ENCODE data around the gene NT5C2. TPM values are rescaled to one million over a fixed set of nuclear protein-coding genes. Genes with fewer than 3 reads are reported as not detected.

Gene NT5C2
- total and polyA plus RNA-seq, 8 donors, result 19.4 to 45.0 (median 26.4) TPM

DNA sequence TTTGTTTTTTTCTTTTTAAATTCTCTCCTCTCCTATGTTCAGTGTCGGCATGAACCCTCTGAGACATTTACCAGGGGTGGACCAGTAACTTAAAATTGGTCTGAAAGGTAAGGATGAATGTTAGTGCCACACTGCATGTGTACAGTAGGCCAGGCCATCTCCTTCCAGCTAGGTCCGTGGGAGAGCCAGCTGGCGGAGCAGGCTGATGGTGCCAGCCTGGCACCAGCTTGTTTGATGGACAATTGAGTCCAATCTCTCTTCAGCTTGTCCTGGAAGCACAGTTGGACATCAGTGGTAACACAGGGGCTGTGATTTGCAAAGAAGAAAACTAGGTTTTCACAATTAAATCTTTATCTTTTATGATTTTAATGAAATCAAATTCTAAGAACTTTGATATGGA is 138.5 kb downstream of the NT5C2 start:
- H3K4me3 ChIP-seq, result no peak overlapping the region
- ATAC-seq (peak in 2 of 4 donors; percentile 18 to 38), FAIRE-seq (no peak), DNase-seq (no peak)
- TF ChIP-seq, protein P1, sequence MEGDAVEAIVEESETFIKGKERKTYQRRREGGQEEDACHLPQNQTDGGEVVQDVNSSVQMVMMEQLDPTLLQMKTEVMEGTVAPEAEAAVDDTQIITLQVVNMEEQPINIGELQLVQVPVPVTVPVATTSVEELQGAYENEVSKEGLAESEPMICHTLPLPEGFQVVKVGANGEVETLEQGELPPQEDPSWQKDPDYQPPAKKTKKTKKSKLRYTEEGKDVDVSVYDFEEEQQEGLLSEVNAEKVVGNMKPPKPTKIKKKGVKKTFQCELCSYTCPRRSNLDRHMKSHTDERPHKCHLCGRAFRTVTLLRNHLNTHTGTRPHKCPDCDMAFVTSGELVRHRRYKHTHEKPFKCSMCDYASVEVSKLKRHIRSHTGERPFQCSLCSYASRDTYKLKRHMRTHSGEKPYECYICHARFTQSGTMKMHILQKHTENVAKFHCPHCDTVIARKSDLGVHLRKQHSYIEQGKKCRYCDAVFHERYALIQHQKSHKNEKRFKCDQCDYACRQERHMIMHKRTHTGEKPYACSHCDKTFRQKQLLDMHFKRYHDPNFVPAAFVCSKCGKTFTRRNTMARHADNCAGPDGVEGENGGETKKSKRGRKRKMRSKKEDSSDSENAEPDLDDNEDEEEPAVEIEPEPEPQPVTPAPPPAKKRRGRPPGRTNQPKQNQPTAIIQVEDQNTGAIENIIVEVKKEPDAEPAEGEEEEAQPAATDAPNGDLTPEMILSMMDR (IDR thresholded peaks at IDR 0.05), result no peak
- H3K36me3 ChIP-seq, result no peaks in the 10 kb centered on the region
- intact Hi-C loops (cut with DNase I), result no loop called here
- no peaks in the 10 kb centered on the region for H3K27me3 ChIP-seq
- H3K27ac ChIP-seq, result peak overlapping the region in 1 of 4 donors; percentile 33
- no peaks in the 10 kb centered on the region for H3K9me3 ChIP-seq
- WGBS, 2 donors, result 77 to 78% methylated on average over 3 of the region's 3 CpGs
- H3K4me1 ChIP-seq, result no peaks in the 10 kb centered on the region

- intact Hi-C loops (cut with DNase I), result no loop called here
- no peaks in the 10 kb centered on the region for H3K36me3 ChIP-seq
- FAIRE-seq (no peak), ATAC-seq (peak; percentile 46 to 96 (median 94)), DNase-seq (peak in 4 of 6 donors; percentile 9 to 58 (median 28))
- TF ChIP-seq, protein P1 (IDR thresholded peaks at IDR 0.05), result no peak
- H3K4me3 ChIP-seq, result peak overlapping the region in 1 of 4 donors; percentile 28
- H3K27ac ChIP-seq, result peak overlapping the region in 1 of 4 donors; percentile 33
- no peaks in the 10 kb centered on the region for H3K9me3 ChIP-seq
- 55 to 59% methylated on average over 20 of the region's 20 CpGs for WGBS, 2 donors
- H3K4me1 ChIP-seq, result no peaks in the 10 kb centered on the region
- H3K27me3 ChIP-seq, result no peaks in the 10 kb centered on the region
These were observed 139.2 kb downstream of the NT5C2 start for GRCh38 chr10:103053659-103054581.

DNA sequence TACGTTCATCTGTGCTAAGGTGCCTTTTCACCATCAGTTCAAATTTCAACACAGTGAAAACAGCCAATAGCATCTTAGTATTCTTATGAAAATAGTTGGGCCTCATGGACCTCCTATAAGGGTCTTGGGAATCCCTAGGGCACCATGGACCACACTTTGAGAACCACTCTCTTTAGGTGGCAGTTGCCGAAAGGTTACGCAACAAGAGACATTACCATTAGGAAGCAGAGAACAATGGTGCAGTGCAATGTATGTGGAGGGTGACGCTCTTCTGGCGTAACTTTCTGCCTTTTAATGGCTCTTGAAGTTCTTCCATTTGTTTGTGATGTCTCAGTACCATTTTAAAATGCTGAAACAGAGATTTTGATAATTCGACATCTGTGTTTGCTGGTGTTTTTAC is 143.8 kb downstream of the NT5C2 start:
- TF ChIP-seq, protein P1 (IDR thresholded peaks at IDR 0.05), result no peak
- Histone ChIP-seq H3K36me3 (no peaks in the 10 kb centered on the region), H3K4me1 (no peaks in the 10 kb centered on the region), H3K4me3 (no peak overlapping the region), H3K27me3 (no peaks in the 10 kb centered on the region), H3K27ac (no peak overlapping the region), H3K9me3 (no peaks in the 10 kb centered on the region)
- ATAC-seq, result no peak
- FAIRE-seq, result no peak
- DNase-seq, result no peak
- 93 to 95% methylated on average over 6 of the region's 6 CpGs for WGBS, 2 donors
- intact Hi-C loops (cut with DNase I), result no loop called here

GRCh38 chr10:103047381-103047780 is 145.7 kb downstream of the NT5C2 start:
- no peak for ATAC-seq
- Histone ChIP-seq H3K4me3 (no peak overlapping the region), H3K27ac (no peak overlapping the region), H3K9me3 (no peaks in the 10 kb centered on the region), H3K4me1 (no peaks in the 10 kb centered on the region), H3K36me3 (no peaks in the 10 kb centered on the region), H3K27me3 (no peaks in the 10 kb centered on the region)
- intact Hi-C loops (cut with DNase I), result no loop called here
- 92 to 93% methylated on average over 3 of the region's 3 CpGs for WGBS, 2 donors
- no peak for FAIRE-seq
- no peak for DNase-seq
- TF ChIP-seq, protein P1 (IDR thresholded peaks at IDR 0.05), result no peak

DNA sequence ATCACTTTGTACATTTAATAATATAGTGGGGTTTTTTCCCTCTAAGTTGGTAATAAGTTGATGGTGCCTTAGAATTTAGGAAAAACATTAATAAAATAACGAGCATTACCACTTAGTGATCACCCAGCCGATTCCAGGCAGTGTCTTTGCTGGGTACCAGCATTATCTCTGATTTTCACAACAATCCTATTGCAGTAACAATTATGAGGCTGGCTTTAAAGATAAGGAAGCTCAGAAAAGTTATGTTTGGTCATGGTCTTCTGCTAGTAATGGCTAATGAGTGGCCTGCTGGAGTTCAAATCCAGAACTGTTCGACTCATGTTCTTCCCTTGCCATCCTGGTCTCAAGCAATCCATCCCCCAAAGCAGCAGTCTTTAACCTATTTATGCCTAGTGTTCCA is 147.1 kb downstream of the NT5C2 start:
- Histone ChIP-seq H3K36me3 (no peaks in the 10 kb centered on the region), H3K4me1 (no peaks in the 10 kb centered on the region), H3K9me3 (no peaks in the 10 kb centered on the region), H3K27ac (no peak overlapping the region), H3K27me3 (no peaks in the 10 kb centered on the region), H3K4me3 (no peak overlapping the region)
- ATAC-seq (no peak), DNase-seq (no peak), FAIRE-seq (no peak)
- TF ChIP-seq, protein P1 (IDR thresholded peaks at IDR 0.05), result no peak
- 85 to 93% methylated on average over 3 of the region's 3 CpGs for WGBS, 2 donors
- intact Hi-C loops (cut with DNase I), result no loop called here

Data from pancreas (tissue), 10 donors.